HG03060 (cell line): ENCODE results near the gene ZFAND3.

Source experiments
- ATAC-seq: cut with Tn5 transposase; IDR thresholded peaks from one replicate; pipeline ENCODE4 v1.9.1; 2021; ENCODE audit warnings: low read depth, moderate number of reproducible peaks; ENCODE audit not compliant: unreplicated experiment

ZFAND3 gene

DNA sequence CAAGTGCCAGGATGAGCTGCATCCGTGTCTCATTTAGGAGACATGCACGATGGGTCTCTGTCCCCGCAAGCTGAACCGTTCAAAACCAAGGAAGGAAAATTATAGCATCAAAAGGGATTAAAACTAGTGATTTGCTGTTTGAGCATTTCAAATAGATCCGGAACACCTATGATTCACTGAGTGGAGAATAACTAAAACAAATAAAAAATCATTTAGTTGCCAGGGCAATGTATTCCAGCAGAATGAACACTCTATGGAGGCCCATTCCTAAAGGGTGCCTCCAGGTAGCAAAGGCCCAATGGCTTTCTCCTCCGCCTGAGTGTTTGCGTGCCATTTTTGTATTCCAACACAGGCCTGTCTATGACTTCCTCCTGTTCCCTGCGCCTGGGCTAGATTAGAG lies 354.8 kb downstream of the ZFAND3 start:
- no peak for ATAC-seq

DNA sequence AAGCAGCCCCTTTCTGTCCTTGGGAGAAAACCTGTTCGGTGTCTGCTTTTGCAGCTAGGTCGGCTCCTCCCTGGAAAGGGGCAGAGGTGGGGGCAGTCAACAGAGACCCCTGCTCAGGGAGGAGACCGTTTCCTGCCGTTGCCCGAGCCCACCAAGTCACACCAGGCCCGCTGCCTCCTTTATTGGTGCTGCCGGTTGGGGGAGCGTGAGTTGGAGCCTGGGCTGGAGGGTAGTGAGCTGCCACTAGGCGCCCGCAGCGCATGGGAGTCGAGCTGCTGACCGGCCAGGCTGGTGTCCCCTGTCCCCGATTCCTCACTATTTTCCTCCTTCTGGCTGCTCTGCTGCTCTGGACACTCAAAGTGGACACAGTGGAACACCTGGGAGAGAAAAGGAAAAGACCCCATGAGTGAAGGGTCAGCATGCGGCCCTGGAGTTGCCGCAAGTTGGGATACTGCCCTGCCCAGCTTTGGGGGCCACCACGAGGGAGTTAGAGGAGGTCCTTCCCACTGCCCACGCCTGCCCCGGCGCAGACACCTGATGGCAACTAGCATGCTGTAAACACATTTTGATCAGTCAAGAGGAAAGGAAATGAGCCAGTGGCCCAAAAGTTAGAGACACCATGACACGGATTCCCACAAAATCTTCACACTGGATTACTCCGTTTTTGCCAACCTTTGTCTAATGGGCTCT lies 355.4 kb downstream of the ZFAND3 start:
- ATAC-seq, result no peak

DNA sequence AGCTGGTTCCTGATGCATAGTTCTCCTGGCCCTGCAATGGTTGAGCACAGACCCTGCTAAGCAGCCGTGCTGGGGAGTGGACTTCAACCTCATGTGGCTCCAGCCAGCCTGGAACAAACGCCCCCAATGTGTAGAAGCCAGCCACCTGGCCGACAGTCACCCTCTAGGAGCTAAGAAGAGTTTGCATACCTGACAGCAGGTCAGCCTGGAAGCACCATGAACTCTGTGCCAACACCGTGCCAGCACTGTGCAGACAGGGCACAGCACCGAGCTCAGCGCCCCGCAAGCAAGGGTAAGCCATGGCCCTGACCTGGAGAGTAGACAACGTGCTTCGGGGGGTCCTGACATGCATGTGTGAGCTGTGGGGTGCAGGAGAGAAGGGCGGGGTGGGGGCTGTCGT lies 356.3 kb downstream of the ZFAND3 start:
- ATAC-seq, result no peak

DNA sequence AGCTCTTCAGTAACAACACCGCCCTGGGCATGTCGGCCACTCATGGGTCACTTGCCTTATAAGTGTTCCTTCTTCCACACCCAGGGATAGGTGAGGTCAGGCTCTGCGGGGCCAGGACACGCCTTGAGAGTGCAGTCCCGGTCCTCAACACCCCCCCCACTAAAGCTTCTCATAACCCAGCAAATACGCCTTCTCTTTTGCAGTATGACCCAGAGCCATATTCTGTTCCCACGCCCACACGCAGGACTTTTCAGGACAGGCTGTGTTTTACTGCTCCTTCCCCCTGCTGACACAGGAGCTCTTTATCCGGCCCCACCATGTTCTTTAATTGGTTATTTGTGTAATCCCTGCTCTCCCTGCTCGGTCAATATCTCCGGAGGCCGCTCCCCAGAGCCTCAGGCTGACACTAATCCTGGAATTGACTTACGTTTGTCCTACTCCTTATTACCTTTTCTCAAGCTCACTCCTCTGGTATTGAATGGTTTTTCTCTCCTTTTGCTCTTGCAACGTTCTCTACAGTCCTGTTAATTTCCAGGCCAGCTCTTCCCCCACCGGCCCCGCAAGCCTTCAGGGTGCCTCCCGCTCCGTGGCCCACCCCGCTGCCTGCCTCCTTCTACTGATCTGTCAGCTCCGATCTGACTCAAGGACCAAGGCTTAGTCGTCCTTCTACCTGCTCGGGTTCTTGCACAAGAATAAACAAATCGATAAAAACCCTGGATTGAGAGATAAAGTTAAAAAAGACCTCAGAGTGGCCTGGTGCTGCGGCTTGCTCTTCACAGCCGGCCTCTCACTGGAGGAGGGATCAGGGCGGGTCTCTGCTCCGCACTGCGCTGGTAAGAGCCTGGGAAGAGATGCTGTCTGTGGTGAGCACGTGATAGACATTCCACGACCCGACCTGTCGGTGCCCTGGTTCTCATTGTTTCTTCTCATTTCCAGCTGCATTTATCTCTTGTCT lies 357.5 kb downstream of the ZFAND3 start:
- no peak for ATAC-seq

DNA sequence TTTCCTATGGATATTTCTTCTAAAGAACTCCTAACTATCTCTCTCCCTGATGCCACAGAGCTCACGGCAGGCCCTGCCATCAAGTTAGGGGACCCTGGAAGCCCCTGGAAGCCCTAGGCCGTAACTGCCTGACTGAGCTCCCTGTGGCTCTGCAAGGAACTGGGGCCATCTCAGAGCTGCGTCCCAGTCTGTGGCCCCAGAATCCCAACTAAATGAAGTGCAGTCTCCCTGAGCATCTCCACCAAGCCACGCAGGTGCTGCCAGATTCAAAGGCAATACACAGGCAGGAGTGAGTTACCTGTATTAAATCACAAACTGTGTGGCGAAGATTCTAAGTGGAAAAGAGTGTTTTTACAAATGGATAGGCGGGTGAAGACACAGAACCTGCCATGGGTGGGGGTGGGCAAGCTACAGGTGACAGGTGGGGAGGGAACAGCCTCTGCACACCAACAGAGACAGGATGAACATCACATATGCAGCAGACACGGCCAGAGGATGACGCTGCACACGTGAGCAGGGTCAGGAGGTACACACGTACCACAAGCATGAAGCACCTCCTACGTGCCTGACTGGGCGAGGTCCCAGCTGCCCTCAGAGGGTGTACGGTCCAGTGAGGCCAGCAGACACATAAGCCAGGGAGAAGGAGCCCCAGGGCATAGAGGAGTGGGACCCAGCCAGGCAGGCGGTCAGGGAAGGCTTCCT lies 358.5 kb downstream of the ZFAND3 start:
- no peak for ATAC-seq

DNA sequence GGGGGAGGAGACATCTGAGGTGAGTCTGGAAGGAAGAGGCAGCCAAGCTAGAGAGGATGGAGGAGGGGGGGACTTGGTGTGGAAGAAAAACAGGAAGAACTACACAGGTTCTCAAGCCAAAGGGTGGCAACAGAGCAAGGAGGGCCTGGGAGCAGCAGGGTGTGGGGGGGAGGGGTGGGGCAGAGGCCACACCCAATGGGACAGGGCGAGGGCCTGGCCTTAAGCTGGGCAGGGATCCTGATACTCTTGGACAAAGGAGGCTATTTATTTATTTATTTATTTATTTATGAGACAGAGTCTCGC lies 359.0 kb downstream of the ZFAND3 start:
- no peak for ATAC-seq

DNA sequence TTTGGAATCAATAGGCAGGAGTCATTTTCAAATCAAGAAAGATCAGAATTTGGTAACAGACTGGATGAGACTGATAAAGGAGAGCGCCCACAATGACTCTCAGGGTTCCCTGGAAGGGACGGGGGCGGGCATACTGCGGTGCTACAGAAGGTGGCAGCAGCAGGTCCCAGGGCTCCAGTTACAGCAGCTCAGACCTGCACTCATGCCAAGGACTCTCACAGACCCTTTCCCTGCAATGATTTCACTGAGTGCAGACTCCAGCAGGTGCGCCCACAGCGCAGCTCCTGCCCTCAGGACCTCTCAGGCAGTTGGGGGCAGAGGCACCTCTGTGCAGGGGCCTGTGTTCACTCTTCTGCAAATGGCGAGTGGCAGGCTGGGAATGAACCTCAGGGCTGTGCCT lies 359.8 kb downstream of the ZFAND3 start:
- ATAC-seq, result no peak

DNA sequence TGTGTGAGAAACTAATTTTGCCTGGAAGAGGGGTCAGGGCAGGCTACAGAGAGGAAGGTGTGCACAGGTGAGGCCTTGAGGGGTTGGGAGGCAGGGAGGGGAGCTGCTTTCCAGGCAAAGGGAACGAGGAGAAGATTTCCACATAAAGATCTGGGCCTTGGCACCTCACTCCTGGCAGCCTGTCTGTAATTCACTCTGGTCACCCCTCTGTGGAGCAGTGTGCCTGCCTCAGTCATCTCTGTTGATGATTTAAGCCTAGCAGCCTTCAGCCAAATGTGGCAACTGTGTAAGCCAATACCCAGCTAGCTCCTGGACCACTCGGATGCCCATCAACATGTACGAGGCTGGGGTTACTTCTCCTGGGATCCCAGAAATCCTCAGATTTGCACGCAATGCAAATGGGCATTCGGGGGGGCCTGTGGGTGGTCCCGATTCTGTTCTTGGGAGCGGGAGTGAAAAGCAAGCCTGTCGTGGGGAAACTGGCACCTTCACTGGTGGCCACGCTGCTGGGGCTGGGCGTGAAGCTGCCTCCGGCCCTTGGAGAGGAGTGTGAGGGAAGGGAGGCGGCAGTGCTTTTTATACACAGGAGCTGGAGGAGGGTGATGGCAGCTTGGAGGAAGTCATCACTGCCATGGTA lies 360.4 kb downstream of the ZFAND3 start:
- no peak for ATAC-seq

DNA sequence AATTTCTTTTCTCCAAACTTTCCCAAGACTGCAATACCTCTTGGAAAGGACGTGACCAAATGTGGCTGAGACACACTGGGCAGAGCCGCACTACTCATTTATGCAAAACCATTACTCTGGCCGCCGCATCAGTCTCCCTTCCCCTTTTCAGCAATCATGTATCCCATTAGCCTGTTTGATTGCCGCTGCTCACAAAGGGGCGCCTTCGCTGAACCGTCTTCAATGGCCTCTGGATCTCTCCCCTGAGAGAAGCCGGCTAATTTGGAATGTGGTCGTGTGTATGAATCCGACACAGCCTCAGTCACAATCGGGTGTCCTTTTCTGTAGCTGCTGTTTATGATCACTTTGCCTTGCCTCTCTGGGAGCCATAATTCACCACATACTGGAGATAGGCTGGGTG lies 361.1 kb downstream of the ZFAND3 start:
- no peak for ATAC-seq

DNA sequence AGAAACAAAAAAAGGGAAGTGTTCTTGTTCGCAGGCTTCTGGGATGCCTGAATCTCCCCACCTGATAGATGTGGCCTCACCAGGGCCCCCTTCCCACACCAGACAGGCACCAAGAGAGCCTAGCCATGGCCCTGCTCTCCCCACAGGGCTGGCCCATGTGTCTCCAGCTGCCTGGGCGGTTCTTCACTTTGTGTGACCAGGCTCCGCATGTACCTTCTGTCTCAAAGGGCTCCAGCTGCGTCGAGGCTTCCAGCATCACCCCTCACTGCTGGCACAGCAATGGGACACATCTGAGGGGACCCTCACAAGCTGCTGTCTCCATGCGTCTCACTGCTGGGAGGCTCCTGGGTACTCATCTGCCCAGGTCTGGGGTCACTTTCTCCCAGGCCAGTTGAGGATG lies 362.9 kb downstream of the ZFAND3 start:
- ATAC-seq, result no peak

DNA sequence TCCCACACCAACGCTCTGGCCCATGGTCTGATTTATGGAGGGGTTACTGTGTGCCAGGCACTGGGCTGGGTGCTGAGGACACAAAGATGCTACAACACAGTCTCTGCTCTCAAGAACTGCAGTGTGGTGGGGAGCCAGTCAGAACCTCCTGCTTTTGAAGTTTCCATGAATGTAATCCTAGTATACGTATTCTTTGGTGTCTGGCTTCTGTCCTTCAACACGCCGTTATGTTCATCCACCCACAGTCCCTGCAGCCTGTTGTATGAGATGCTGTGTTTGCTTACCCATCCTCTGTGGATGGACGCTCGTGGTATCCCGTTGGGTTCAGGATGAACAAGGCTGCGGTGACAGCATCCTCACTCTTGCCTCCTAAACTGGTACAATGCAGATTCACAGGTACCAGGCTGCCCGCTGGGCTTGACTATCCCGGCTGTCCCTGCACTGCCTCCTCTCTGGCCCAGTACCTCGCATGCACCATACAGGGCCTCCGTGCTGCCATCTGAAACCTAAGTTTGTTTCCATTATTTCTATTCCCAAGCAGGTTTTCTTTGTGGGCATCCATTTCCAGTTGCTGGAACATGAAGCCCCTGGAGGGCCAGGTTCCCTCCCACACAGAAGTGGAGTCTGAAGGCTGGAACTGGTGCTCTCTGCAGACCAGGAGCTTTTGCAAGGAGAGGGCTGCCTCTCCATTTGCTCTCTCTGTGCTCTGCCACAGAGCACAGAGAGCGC lies 364.5 kb downstream of the ZFAND3 start:
- no peak for ATAC-seq

DNA sequence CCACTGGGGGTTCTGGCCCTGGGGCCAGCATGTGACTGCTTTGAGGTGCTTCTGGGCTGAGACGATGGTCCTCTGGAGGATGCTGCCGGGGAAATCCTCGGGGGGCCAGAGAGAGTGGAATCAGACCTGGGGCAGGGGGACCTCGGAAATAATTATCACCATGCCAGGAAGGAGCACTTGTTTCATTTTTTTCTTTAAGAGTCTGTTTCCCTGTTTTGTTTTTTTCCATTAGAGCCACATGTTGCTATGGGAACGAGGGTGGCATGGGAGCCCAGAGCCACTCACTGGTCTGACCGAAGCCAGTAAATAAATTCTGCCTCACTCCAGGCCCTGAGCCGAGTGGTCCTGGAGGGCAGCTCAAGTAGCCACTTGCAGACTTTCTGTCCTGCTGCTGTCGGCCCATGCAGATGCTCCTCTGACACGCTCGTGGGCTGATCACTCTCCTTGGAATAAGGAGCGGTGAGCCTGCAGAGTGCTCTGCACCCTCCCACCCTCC lies 365.1 kb downstream of the ZFAND3 start:
- no peak for ATAC-seq

DNA sequence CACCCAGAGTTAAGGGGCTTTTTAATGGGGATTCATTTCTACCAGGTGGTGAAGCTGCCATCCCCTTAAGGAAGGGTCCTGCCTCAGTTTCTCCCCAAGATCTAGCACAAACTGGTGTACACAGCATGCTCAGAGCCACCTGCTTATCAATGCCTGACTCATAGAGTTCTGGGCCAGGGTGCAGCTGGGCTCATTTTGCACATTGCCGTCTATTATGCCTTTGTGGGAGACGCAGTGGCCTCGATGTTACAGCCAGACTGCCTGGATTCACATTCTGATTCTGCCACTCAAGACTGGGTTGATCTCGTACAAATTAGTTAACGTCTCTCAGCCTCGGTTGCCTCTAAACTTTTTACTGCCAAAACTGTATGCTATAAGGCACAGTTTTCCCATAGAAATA lies 365.7 kb downstream of the ZFAND3 start:
- no peak for ATAC-seq

DNA sequence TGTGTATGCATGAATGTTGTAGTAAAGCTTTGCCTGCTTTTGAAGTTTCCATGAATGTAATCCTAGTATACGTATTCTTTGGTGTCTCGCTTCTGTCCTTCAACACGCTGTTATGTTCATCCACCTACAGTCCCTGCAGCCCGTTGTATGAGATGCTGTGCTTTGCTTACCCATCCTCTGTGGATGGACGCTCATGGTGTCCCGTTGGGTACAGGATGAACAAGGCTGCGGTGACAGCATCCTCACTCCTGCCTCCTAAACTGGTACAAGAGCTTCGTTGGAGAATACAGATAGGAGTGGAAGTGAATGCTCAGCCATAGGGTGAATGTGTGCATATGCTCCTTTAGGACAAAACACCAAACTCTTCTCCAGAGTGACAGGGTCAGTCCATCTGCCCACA lies 366.2 kb downstream of the ZFAND3 start:
- ATAC-seq, result no peak

DNA sequence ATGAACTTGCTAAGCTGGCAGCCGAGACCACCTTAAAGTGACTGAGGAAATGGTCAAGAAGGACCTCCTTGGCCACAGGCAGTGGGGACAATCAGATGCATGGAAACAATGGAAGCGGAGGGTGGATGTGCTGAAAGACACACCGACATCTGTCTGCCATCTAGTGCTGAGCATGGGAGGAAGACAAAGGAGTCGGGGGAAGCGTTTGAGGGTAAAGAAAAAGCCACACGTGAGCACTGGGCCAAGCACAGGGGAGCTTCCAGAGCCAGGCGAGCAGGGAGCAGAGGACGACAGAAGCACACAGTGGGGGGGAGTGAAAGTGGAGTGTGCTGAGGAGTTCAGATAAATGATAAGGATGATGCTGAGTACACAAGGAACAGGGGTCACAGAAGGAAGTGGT lies 367.8 kb downstream of the ZFAND3 start:
- ATAC-seq, result no peak

DNA sequence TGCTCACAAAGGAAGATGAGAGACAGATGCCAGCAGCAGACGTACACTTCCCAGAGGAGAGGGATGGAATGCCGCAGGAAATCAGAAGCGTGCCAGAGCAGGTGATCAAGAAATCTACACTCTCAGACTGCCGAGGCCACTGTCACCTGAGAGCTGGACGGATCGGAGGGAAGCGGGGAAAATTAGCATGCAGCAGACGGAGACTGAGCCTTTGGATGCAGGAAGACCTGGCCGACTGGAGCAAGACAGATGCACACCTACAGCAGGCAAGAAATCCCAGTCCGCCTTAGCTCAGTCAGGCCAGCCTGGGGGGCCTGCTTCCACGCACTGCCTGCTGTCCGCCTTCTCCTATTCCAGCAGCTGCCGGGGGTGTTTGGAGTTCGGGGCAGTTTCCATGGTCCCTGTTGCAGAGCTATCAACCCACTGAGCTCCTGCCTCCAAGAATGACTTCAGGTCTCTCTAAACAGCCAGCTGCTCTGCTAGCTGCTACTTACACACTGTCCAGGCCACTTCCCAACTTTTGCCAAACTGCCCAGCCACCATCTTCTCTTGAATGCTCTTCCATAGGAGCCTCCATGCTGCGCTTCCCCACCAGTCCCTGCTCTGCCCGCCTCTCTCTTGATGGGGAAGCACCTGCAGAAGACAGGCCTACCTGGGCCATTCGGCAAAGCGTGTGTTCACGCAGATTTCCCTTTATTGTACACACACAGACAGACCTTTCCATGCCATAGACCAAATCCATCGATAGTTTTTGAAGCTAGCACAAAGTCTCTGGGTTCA lies 368.5 kb downstream of the ZFAND3 start:
- no peak for ATAC-seq

DNA sequence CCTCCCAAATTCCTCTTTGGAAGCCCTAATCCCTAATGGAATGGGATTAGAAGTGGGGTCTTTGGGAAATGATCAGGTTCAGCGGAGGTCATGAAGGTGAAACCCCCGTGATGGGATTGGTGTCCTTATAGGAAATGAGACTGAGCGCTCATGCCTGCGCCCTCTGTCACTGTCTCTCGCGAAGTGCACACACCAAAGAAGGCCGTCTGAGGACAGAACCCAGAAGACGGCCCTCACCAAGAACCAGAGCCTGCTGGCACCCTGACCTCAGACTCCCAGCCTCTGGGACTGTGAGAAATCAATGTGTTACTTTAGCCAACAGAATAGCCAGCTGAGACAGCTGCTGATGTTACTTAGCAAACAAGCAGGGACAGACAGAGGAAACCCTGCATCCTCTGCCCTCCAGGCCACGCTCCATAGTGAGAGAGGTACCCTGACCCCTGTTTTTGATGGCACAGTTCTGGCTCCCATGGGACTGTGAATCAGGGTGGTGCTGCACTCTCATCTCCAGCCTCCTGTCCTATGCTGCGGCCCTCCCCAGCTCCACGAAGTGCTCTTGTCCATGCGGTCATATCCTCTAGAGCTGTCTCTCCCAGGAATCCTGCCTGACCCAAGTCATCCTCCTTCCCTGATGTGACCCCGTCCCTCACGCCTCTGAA lies 369.3 kb downstream of the ZFAND3 start:
- ATAC-seq, result no peak

DNA sequence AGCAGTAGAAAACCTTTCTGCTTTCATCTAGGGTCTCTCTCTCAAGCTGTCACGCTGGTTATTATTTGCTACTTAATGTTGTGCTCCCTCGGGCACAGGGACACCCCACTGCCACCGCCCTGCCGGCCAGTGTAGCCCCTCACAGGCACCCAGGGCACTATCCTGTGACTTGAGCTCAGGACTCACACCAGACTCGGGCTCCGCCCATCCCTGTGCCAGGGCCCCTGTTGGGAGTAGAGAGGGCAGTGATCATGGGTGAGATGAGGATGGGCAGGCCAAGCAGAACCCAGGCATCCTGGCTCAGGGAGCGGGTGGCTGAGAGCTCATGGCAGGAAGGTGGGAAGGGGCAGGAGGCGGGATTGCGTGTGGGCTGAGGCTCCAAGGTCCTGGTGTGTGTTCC lies 371.9 kb downstream of the ZFAND3 start:
- ATAC-seq, result no peak

DNA sequence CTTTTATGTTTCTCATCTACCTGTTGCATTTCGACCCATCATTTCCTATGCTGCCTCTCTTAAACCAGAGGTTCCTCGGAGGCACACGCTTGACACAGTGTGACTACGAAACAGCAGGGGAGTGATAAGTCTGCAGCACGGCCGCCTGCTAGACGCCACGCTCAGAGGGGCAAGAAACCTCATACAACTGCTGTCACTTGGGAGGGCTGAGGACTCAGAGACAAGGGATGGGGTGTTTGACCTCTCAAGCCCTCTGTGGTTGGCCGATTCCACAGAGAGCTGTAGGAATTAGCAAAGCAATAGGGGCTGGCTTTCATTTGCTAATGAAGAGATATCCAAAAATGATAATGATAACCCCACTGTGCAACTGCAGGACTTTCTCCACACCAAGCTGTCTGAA lies 372.5 kb downstream of the ZFAND3 start:
- no peak for ATAC-seq
